H1 (cell line): ENCODE measurements around the gene DHH.

ENCODE experiments used
- KDM1A ChIP-seq: fragments of 200-600, 300-600 bp; sonication (generic); IDR thresholded peaks from 2 replicates; pipeline ENCODE4 v1.7.1; 2016; ENCODE audit warnings: mild to moderate bottlenecking, low read length, borderline replicate concordance
- NRF1 ChIP-seq: IDR thresholded peaks from 2 replicates; pipeline ENCODE4 v1.6.1; 2011; ENCODE audit warnings: mild to moderate bottlenecking, low read depth, low read length, improper control_type of control experiment
- POLR2A ChIP-seq, 2 experiments: IDR thresholded peaks; 1 replicate in 1 of 2; 2 replicates in 1 of 2; pipeline ENCODE4 v1.6.1; 2011; ENCODE audit warnings: low read depth in 2 of 2, low read length in 2 of 2, mild to moderate bottlenecking in 2 of 2; ENCODE audit errors: control extremely low read depth in 1 of 2
- POLR2AphosphoS5 ChIP-seq: IDR thresholded peaks from 2 replicates; pipeline ENCODE4 v1.6.1; 2011; ENCODE audit warnings: low read depth, low read length
- RAD21 ChIP-seq, 2 experiments: IDR thresholded peaks in 1 of 2; conservative IDR thresholded peaks in 1 of 2; 2 replicates each; pipeline ENCODE4 v1.6.1; 2011; ENCODE audit warnings: low read depth in 2 of 2, low read length in 2 of 2, improper control_type of control experiment in 1 of 2, inconsistent platforms in 1 of 2, mild to moderate bottlenecking in 1 of 2, moderate library complexity in 1 of 2
- TAF1 ChIP-seq: IDR thresholded peaks from 2 replicates; pipeline ENCODE4 v1.6.1; 2011; ENCODE audit warnings: mild to moderate bottlenecking, low read depth, low read length
- TAF7 ChIP-seq: optimal IDR thresholded peaks from 2 replicates; pipeline ENCODE3; 2011; ENCODE audit warnings: low read depth, mild to moderate bottlenecking, inconsistent platforms, low read length, moderate library complexity, borderline replicate concordance
- TF ChIP-seq, protein P1 (sequence below), 3 experiments: IDR thresholded peaks; 1 replicate in 2 of 3; 2 replicates in 1 of 3; pipeline versions ENCODE4 v1.5.1 to v1.6.1; 2011; ENCODE audit warnings: low read length in 3 of 3, mild to moderate bottlenecking in 3 of 3, inconsistent platforms in 2 of 3, low read depth in 1 of 3, moderate library complexity in 1 of 3; ENCODE audit not compliant: insufficient read depth in 1 of 3; ENCODE audit errors: control extremely low read depth in 1 of 3

DNA sequence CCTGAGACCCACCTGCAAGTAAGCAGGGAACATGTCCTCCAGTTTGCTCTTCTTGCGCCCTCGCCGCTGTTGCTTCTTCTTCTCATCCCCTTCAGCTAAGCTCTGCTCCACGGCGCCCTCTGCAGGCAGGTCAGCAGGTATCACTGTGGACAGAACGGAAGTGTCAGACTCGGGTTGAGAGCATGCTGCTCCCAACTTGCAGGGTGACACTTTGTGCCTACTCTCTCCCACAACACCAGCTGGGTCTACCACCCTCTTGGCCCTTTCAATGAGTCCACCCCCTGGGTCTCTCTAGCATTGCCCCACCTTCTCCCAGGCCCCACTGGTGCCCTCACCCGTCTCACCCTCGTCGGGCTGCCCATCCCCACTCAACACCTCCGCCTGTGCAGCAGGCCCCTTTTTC lies 50.7 kb downstream of the DHH start:
- TF ChIP-seq RAD21 (IDR thresholded peaks at IDR 0.05 in 1 of 2, conservative IDR thresholded peaks at IDR 0.05 in 1 of 2; ENCODE audit: low read depth in 2 of 2, low read length in 2 of 2) (peak; percentile 19 to 20; a peak in 2 of 4 replicates), POLR2A (IDR thresholded peaks at IDR 0.05; ENCODE audit: control extremely low read depth in 1 of 2, low read depth in 2 of 2, low read length in 2 of 2) (no peak), NRF1 (no peak), POLR2AphosphoS5 (no peak), TAF7 (no peak), TAF1 (no peak), KDM1A (no peak)
- TF ChIP-seq, protein P1, sequence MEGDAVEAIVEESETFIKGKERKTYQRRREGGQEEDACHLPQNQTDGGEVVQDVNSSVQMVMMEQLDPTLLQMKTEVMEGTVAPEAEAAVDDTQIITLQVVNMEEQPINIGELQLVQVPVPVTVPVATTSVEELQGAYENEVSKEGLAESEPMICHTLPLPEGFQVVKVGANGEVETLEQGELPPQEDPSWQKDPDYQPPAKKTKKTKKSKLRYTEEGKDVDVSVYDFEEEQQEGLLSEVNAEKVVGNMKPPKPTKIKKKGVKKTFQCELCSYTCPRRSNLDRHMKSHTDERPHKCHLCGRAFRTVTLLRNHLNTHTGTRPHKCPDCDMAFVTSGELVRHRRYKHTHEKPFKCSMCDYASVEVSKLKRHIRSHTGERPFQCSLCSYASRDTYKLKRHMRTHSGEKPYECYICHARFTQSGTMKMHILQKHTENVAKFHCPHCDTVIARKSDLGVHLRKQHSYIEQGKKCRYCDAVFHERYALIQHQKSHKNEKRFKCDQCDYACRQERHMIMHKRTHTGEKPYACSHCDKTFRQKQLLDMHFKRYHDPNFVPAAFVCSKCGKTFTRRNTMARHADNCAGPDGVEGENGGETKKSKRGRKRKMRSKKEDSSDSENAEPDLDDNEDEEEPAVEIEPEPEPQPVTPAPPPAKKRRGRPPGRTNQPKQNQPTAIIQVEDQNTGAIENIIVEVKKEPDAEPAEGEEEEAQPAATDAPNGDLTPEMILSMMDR (IDR thresholded peaks at IDR 0.05; ENCODE audit: control extremely low read depth in 1 of 3, insufficient read depth in 1 of 3, low read depth in 1 of 3, low read length in 3 of 3), result peak in 2 of 3 experiments; percentile 71 to 99; a peak in 3 of 4 replicates
